ENCODE data around the gene BARX2. TPM values are rescaled to one million over a fixed set of nuclear protein-coding genes. Genes with fewer than 3 reads are reported as not detected.

The BARX2 gene
- total RNA-seq, 1 donor from 2014 or later = not detected

- no peak for DNase-seq
- intact Hi-C loops (cut with DNase I) = no loop called here
- ATAC-seq (ENCODE audit: poor library complexity) = no peak
Observed at GRCh38 chr11:129391821-129392220, 16.2 kb downstream of the BARX2 start.

GRCh38 chr11:129392995-129393394, 17.3 kb downstream of the BARX2 start:
- intact Hi-C loops (cut with DNase I) = no loop called here
- DNase-seq (no peak), ATAC-seq (ENCODE audit: poor library complexity) (no peak)

- no peak for ATAC-seq (ENCODE audit: poor library complexity)
- intact Hi-C loops (cut with DNase I) = no loop called here
Observed at GRCh38 chr11:129394709-129395108, 19.1 kb downstream of the BARX2 start.

GRCh38 chr11:129395432-129395831, 19.8 kb downstream of the BARX2 start:
- ATAC-seq (ENCODE audit: poor library complexity) (no peak), DNase-seq (no peak)
- intact Hi-C loops (cut with DNase I) = no loop called here

More at GRCh38 chr11:129394709-129395108, 19.1 kb downstream of the BARX2 start:
- no peak for DNase-seq

- intact Hi-C loops (cut with DNase I) = no loop called here
- DNase-seq (no peak), ATAC-seq (ENCODE audit: poor library complexity) (no peak)
Observed at GRCh38 chr11:129395883-129396282, 20.2 kb downstream of the BARX2 start.

GRCh38 chr11:129396454-129396853, 20.8 kb downstream of the BARX2 start:
- no peak for ATAC-seq (ENCODE audit: poor library complexity)
- no peak for DNase-seq
- intact Hi-C loops (cut with DNase I) = no loop called here

GRCh38 chr11:129402206-129403171, 26.8 kb downstream of the BARX2 start:
- no peak for DNase-seq
- ATAC-seq (ENCODE audit: poor library complexity) = no peak
- intact Hi-C loops (cut with DNase I) = no loop called here

GRCh38 chr11:129404731-129405130, 29.1 kb downstream of the BARX2 start:
- no peak for DNase-seq
- ATAC-seq (ENCODE audit: poor library complexity) = no peak
- intact Hi-C loops (cut with DNase I) = no loop called here

- DNase-seq = no peak
- intact Hi-C loops (cut with DNase I) = no loop called here
- no peak for ATAC-seq (ENCODE audit: poor library complexity)
Observed at GRCh38 chr11:129408865-129409444, 33.3 kb downstream of the BARX2 start.

- DNase-seq (no peak), ATAC-seq (ENCODE audit: poor library complexity) (no peak)
- intact Hi-C loops (cut with DNase I) = no loop called here
Observed at GRCh38 chr11:129410395-129410960, 34.8 kb downstream of the BARX2 start.

GRCh38 chr11:129412494-129412893, 36.8 kb downstream of the BARX2 start:
- ATAC-seq (ENCODE audit: poor library complexity) = no peak
- intact Hi-C loops (cut with DNase I) = no loop called here

GRCh38 chr11:129414144-129414872, 38.7 kb downstream of the BARX2 start:
- no peak for DNase-seq
- no peak for ATAC-seq (ENCODE audit: poor library complexity)
- intact Hi-C loops (cut with DNase I) = no loop called here

More at GRCh38 chr11:129412494-129412893, 36.8 kb downstream of the BARX2 start:
- no peak for DNase-seq

- DNase-seq (no peak), ATAC-seq (ENCODE audit: poor library complexity) (no peak)
- intact Hi-C loops (cut with DNase I) = no loop called here
Observed at GRCh38 chr11:129416080-129416820, 40.6 kb downstream of the BARX2 start.

- no peak for ATAC-seq (ENCODE audit: poor library complexity)
- intact Hi-C loops (cut with DNase I) = no loop called here
Observed at GRCh38 chr11:129417458-129417857, 41.8 kb downstream of the BARX2 start.

GRCh38 chr11:129418039-129418438, 42.4 kb downstream of the BARX2 start:
- ATAC-seq (ENCODE audit: poor library complexity) (no peak), DNase-seq (no peak)
- intact Hi-C loops (cut with DNase I) = no loop called here

More at GRCh38 chr11:129417458-129417857, 41.8 kb downstream of the BARX2 start:
- no peak for DNase-seq

GRCh38 chr11:129419386-129419785, 43.7 kb downstream of the BARX2 start:
- ATAC-seq (ENCODE audit: poor library complexity) (no peak), DNase-seq (no peak)
- intact Hi-C loops (cut with DNase I) = no loop called here

- ATAC-seq (ENCODE audit: poor library complexity) (no peak), DNase-seq (no peak)
- intact Hi-C loops (cut with DNase I) = no loop called here
Observed at GRCh38 chr11:129423426-129423825, 47.8 kb downstream of the BARX2 start.

- DNase-seq = no peak
- no peak for ATAC-seq (ENCODE audit: poor library complexity)
- intact Hi-C loops (cut with DNase I) = no loop called here
Observed at GRCh38 chr11:129425214-129425613, 49.6 kb downstream of the BARX2 start.

All from Right ventricle myocardium superior (tissue), 1 donor.